GM12872 (cell line): ENCODE measurements around the gene NT5DC3.

ENCODE experiments used
- TF ChIP-seq, protein P1 (sequence below): IDR thresholded peaks from 3 replicates; pipeline ENCODE4 v1.5.1; 2011; ENCODE audit warnings: low read depth, mild to moderate bottlenecking, low read length, moderate library complexity; ENCODE audit not compliant: insufficient read depth

NT5DC3 gene

DNA sequence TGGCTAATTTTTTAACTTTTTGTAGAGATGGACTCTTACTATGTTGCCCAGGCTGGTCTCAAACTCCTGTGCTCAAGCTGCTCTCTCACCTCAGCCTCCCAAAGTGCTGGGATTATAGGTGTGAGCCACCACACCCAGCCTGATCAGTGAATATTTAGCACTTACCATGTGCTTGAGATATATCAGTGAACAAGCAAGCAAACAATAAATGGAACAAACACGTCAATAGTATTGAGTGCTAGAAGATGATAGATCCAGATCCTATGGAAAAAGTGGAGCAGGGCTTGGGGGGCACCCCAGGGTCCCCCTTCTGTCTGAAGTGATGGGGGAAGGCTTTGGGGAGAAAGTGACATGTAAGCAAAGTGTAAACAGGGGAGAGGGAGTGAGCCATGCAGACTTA, 83.8 kb downstream of the NT5DC3 start:
- TF ChIP-seq, protein P1, sequence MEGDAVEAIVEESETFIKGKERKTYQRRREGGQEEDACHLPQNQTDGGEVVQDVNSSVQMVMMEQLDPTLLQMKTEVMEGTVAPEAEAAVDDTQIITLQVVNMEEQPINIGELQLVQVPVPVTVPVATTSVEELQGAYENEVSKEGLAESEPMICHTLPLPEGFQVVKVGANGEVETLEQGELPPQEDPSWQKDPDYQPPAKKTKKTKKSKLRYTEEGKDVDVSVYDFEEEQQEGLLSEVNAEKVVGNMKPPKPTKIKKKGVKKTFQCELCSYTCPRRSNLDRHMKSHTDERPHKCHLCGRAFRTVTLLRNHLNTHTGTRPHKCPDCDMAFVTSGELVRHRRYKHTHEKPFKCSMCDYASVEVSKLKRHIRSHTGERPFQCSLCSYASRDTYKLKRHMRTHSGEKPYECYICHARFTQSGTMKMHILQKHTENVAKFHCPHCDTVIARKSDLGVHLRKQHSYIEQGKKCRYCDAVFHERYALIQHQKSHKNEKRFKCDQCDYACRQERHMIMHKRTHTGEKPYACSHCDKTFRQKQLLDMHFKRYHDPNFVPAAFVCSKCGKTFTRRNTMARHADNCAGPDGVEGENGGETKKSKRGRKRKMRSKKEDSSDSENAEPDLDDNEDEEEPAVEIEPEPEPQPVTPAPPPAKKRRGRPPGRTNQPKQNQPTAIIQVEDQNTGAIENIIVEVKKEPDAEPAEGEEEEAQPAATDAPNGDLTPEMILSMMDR = no peak

DNA sequence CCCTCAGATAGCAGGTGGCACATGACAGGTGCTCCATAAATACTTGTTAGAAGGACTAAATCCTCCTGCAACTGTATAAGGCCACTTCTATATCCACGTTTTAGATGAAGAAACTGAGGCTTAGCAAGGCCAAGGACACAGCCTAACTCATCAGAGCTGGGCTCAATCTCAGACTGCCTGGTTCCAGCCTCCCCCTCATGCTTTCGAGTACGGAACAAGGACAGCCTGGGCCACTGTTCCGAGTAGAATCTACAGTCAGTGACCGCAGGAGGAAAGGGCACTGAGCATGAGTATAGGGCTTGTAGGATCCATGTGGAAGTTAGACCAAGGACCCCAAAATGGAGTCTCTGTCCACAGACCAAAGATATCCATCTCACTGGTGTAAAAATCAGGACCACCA, 84.6 kb downstream of the NT5DC3 start:
- TF ChIP-seq, protein P1 = no peak

DNA sequence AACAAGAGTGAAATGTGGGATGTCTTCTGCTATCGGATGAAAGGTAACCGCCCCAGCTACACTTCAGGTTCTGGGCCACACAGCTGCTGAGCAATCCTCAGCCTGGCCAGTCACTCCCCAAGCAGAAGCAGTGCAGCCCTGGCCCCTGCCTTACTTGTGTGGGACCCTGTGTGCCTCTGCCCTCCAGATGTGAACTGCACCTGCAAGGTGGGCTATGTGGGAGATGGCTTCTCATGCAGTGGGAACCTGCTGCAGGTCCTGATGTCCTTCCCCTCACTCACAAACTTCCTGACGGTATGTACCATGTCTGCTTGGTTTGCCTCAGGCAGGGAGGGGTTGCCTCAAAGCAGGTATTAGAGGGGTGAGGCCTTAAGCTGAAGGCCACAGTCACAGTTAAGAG, 85.6 kb downstream of the NT5DC3 start:
- TF ChIP-seq, protein P1 = no peak

DNA sequence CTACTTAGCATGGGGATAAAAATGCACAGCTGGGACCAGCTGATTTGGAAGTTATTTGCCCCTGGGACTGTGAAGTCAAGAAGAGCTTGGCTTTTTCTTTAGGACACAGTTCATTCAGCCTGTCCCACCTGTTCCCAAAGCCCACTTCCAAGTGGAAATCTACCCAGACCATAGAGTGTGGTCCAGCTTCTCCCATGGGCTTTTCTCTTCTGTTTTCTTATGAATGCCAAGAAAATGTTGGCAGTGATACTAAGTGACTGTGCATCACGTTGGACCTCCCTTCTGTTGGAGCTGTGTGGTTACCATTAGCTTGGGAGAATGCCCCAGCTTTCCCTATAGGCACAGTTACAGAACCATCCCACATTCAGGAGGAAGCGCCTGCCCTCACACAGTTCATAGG, 89.4 kb downstream of the NT5DC3 start:
- TF ChIP-seq, protein P1 = no peak

DNA sequence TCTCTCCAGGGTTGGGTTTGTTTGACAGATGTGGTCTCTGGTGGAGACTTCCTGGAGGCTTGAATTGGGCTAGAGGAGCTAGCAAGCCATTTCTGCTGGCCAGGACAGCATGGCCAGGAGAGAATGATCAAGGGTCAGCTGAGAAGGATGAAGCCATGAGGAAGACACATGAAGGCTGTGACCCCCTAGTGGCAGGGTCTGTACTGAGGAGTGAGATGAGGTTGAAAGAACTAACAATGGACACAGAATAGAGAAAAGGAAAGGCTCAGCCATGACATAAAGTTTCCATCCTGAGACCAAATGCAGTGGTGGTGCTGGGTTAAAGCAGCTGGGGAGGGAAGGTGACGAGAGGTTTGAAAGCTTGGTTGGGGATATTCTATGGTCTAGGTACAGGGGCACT, 89.9 kb downstream of the NT5DC3 start:
- TF ChIP-seq, protein P1 = peak; percentile 53

DNA sequence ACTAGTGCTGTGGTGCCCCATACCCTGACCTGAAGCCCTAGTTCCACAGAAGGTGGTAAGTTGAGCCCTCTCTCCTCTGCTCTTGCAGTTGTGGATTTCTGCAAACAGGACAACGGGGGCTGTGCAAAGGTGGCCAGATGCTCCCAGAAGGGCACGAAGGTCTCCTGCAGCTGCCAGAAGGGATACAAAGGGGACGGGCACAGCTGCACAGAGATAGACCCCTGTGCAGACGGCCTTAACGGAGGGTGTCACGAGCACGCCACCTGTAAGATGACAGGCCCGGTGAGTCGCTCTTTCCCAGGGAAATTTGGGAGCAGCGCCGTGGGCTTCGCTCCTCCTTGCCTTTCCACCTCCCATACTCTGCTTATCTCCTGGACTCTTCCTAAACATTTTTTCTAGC, 92.2 kb downstream of the NT5DC3 start:
- TF ChIP-seq, protein P1 = no peak

DNA sequence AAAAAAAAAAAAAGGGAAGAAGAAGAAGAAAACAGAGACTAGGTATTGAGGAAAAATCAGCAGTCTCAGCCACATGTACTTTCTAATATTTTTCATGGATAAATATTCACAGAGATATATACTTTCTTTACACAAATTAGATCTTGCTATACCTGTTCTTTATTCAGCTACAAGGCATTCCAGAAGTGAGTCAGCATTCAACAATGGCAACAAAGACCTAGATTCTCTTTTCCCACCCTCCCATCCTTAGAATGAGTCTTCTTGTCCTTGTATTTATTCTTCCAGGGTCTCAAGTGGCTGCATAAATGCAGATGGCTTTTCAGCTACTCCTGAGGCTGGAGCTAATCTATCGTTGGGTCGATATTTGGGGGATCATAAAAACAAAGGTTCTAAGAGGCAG, 93.0 kb downstream of the NT5DC3 start:
- TF ChIP-seq, protein P1 = no peak

DNA sequence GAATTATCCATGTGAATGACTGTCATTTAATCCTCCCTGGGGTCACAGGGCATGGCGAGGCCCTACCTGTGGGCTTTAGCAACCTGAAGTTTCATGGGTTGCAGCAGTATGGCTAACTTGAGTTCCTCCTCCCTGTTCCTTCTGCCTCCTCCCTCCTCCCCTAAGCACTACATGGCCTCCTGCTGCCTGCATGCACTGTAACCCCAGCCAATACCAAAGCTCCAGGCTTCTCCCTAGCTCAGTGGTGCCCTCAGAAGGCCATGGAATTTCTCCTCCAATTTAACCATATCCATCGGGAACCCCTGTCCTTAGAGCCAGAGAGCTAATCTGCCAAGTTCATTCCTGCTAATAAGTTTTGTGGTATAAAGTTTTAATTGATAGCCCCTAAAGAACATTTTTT, 95.1 kb downstream of the NT5DC3 start:
- TF ChIP-seq, protein P1 = no peak
